Measurements from ENCODE around the gene SLC44A3. TPM values are rescaled to one million over a fixed set of nuclear protein-coding genes. Genes with fewer than 3 reads are reported as not detected.

SLC44A3 gene, protein sequence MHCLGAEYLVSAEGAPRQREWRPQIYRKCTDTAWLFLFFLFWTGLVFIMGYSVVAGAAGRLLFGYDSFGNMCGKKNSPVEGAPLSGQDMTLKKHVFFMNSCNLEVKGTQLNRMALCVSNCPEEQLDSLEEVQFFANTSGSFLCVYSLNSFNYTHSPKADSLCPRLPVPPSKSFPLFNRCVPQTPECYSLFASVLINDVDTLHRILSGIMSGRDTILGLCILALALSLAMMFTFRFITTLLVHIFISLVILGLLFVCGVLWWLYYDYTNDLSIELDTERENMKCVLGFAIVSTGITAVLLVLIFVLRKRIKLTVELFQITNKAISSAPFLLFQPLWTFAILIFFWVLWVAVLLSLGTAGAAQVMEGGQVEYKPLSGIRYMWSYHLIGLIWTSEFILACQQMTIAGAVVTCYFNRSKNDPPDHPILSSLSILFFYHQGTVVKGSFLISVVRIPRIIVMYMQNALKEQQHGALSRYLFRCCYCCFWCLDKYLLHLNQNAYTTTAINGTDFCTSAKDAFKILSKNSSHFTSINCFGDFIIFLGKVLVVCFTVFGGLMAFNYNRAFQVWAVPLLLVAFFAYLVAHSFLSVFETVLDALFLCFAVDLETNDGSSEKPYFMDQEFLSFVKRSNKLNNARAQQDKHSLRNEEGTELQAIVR
- total RNA-seq (2014; rRNA removed; shearing (Covaris generic)): 1.0 and 3.4 TPM in 2 replicates
- 0.46 TPM in 1 of 2 replicates, not detected in the other for polyA plus RNA-seq (2014; cell fraction: nucleus; rRNA removed)

- DNase-seq (ENCODE audit: extremely low read depth, low read depth): no peak
Measured at GRCh38 chr1:94819945-94820746, at the start of gene SLC44A3. SLC44A3 (plus strand) TSS chr1:94820357; CDS start chr1:94820452, 95 bp downstream.

DNA sequence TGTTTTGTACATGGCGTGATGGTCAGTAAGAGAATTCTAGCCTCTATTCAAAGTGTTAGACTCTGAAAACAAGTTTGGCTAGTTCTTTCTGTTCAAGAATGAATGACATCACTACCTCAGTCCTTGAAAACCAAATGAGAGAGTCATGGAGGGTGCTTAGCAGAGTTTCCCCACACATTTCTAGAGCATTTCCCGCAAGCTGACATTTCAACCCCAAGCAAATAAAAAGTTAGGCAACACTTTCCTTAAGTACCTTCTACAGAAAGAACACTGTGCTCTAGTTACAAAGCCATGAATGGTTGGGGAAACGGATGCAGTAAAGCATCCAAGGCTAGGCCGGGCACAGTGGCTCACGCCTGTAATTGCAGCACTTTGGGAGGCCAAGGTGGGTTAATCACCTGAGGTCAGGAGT lies 47.9 kb upstream of the SLC44A3 start:
- DNase-seq (ENCODE audit: extremely low read depth, low read depth): no peak

- no peak for DNase-seq (ENCODE audit: extremely low read depth, low read depth)
Measured at GRCh38 chr1:94772845-94773244, 47.3 kb upstream of the SLC44A3 start.

DNA sequence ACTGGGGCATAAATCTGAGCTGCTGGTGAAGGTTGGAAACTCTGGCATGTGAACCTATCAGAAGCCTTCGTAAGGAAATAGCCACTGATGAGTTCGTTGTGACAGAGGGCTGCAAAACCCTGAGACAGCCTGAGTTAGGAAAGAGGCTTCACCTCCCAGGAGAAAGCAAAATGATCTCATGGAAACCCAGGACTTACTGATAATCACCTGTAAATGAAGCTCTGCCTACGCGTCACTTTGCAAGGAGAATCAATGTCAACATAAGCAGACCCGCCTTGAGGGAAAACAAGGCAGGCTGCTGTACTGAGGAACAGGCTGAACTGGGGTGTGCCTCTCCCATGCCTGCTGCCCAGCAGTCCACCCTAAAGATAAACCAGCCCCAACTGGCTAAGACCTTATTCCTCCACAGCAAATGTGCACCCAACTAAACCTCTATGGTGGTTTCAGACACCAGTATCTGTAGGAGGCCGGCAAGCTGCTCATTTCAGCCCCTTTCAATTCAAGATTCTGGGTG lies 46.8 kb upstream of the SLC44A3 start:
- DNase-seq (ENCODE audit: extremely low read depth, low read depth): no peak

DNA sequence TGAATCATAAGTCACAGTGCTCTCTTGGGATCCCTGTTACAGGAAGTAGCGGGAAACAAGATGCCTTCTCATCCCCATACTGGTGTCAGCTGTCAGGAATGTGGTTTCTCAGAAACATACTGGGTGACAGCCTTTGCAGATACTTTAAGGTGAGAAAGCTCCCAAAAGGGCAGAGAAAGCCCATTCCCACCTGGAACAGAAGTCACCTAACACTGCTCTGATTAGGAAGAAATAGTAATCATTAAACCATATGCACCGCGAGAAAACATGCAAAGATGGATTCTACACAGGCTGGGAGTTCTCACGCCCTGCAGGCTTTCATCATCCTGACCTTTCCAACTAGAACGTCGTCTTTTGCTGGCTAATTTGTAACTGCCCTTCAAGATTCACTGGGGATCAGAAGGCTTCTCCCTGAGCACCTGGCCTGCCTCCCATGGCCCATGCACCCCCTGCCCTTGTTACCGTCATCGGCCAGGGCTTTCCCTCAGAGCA lies 46.2 kb upstream of the SLC44A3 start:
- no peak for DNase-seq (ENCODE audit: extremely low read depth, low read depth)

GRCh38 chr1:94776474-94776873 lies 43.7 kb upstream of the SLC44A3 start:
- no peak for DNase-seq (ENCODE audit: extremely low read depth, low read depth)

DNA sequence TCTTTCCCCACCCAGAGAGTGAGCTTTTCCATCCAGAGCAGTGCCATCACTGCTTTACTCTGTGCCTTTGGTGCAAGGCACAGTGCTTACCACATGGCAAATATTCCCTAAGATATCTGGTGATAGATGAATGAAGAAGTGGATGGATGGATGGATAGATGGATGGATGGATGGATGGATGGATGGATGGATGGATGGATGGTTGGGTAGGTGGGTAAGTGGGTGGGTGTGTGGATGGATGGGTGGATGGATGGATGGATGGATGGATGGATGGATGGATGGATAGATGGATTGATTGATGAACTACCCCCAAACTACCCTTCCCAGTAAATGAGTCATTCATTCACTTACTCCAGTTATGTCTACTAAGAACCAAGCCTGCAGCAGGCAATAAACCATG lies 42.9 kb upstream of the SLC44A3 start:
- no peak for DNase-seq (ENCODE audit: extremely low read depth, low read depth)

- DNase-seq (ENCODE audit: extremely low read depth, low read depth): no peak
Measured at GRCh38 chr1:94778808-94779207, 41.3 kb upstream of the SLC44A3 start.

DNA sequence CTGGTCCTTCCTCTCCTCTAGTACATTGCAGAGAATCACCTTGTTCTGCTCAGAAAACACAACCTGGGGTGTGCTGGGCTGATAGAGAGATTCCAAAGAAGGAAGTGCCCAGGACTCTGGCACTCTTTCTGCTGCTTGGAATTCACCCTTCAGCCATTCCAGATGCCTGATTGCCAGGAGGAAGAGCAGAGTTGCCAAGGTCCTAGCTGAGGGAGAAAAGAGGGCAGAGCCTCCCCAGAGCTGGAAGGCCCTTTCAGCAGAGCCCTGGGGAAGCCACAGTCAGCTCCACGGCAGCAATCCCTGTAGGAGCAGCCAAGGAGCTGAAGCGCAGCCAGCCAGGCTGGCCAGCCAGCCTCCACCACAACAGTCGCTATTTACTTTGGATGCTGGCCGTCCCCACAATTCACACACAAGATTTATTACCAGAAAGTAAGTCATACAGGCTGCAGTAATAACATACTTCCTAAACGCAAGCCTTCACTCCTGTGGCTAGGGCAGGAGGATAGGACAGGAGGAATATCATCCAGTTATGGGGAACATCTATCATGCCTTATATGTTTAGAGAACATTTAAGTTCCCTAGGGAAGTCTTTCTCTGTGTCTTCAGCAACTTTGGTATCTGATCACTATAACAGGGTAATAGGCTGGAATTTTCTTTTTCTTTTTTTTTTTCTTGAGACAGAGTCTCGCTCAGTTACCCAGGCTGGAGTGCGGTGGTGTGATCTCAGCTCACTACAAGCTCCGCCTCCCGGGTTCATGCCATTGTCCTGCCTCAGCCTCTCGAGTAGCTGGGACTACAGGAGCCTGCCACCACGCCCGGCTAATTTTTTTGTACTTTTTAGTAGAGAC lies 36.6 kb upstream of the SLC44A3 start:
- no peak for DNase-seq (ENCODE audit: extremely low read depth, low read depth)

DNA sequence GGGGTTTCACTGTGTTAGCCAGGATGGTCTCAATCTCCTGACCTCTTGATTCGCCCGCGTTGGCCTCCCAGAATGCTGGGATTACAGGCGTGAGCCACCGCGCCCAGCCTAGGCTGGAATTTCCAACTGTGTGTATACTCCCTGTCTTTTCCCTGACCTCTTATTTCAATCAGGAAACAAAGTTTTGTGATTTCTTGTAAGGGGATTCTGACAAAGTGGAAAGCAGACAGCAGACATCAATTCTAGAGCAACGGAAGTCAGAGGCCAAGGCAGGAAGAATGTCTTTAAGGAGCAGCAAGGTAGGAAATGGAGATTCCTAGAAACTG lies 36.0 kb upstream of the SLC44A3 start:
- no peak for DNase-seq (ENCODE audit: extremely low read depth, low read depth)

GRCh38 chr1:94787691-94788090 lies 32.5 kb upstream of the SLC44A3 start:
- no peak for DNase-seq (ENCODE audit: extremely low read depth, low read depth)

DNA sequence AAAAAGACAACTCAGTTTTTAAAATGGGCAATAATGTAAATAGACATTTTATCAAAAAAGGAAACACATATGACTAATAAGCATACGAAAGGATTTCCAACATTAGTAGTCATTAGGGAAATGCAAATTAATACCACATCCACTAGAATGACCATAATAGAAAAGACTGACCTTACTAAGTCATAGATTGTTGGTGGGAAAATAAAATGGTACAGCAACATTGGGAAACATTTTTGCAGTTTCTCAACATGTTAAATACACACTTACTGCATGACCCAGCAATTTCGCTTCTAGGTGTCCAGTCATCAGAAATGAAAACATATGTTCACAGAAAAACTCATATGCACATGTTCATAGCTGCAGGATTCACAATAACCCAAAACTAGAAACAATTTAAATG lies 29.9 kb upstream of the SLC44A3 start:
- no peak for DNase-seq (ENCODE audit: extremely low read depth, low read depth)

GRCh38 chr1:94790670-94791069 lies 29.5 kb upstream of the SLC44A3 start:
- DNase-seq (ENCODE audit: extremely low read depth, low read depth): no peak

- peak; percentile 1 for DNase-seq (ENCODE audit: extremely low read depth, low read depth)
Measured at GRCh38 chr1:94792473-94793295, 27.5 kb upstream of the SLC44A3 start.

DNA sequence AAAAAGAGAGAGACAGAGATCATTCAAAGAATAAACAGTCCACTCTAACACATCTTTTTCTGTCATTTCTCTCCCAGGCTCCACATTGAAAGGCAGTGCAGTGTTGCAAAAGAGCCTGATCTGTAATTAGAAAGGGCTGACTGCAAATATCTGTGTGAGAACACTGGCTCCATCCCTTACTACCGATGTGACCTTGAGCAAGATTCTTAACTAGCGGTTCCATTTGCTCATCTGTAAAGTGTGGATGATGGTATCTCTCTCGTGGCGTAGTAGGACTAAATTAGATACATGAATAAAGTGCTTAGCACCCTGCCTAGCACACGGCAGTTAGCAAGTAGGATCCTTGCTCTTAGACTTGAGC lies 26.9 kb upstream of the SLC44A3 start:
- DNase-seq (ENCODE audit: extremely low read depth, low read depth): no peak

GRCh38 chr1:94795434-94795833 lies 24.7 kb upstream of the SLC44A3 start:
- DNase-seq (ENCODE audit: extremely low read depth, low read depth): no peak

GRCh38 chr1:94796266-94796665 lies 23.9 kb upstream of the SLC44A3 start:
- no peak for DNase-seq (ENCODE audit: extremely low read depth, low read depth)

DNA sequence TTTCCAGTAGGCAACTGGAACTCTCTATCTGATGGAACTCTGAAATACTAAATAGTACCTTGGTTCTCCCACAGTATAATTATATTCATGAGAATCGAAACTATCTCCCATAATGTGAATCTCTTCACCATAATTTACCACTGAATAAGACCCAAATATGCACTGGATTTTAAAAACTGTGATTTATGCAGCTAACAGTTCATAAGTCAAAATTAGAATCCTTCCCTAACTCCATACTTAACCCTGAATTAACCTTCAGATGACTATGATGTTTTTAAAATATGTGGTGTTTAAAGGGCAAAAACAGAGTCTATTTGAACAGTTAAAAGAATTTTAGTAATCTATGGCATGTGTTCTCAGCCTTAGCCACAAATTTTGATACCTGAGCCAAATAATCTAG lies 22.9 kb upstream of the SLC44A3 start:
- DNase-seq (ENCODE audit: extremely low read depth, low read depth): no peak

GRCh38 chr1:94798054-94798453 lies 22.1 kb upstream of the SLC44A3 start:
- DNase-seq (ENCODE audit: extremely low read depth, low read depth): no peak

All from NCI-H460 (cell line).